GM12865 (cell line): ENCODE data around the gene SLAMF1.
A peak's percentile ranks its signal among the peaks of the same experiment; 100 is the strongest.

Experiments used
- DNase-seq: peaks from one replicate; pipeline ENCODE4 v3.0.0; 2010; ENCODE audit warnings: low read depth
- H3K4me3 ChIP-seq: 2 replicates; pipeline ENCODE4 v1.5.1; 2011; ENCODE audit warnings: mild to moderate bottlenecking, low read depth, low read length, control low read depth
- TF ChIP-seq, protein P1 (sequence below): IDR thresholded peaks from 2 replicates; pipeline ENCODE4 v1.5.1; 2011; ENCODE audit warnings: low read length, control low read depth, low read depth, inconsistent platforms; ENCODE audit not compliant: insufficient read depth; ENCODE audit errors: missing control alignments

SLAMF1 gene

DNA sequence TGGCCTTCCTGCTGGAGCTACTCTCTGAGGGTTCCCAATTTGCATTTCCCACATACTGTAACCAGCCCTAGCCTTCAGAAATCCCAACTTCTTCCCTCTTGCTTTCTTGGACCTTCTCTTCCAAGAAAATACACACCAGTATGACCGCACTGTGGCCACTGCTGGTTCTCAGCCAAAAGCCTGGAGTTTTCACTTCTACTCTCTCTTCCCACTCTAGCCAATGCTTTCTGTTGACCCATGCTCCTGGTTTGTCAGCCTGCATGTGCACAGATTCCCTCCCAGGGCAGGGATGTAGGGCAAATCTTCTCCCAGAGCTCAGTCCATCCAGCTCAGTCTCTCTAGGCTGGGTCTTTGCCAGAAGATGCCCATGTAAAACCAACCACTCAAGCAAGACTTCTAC is 664 bp downstream of the SLAMF1 start:
- DNase-seq: no peak
- peak overlapping the region; percentile 70 for H3K4me3 ChIP-seq
- TF ChIP-seq, protein P1, sequence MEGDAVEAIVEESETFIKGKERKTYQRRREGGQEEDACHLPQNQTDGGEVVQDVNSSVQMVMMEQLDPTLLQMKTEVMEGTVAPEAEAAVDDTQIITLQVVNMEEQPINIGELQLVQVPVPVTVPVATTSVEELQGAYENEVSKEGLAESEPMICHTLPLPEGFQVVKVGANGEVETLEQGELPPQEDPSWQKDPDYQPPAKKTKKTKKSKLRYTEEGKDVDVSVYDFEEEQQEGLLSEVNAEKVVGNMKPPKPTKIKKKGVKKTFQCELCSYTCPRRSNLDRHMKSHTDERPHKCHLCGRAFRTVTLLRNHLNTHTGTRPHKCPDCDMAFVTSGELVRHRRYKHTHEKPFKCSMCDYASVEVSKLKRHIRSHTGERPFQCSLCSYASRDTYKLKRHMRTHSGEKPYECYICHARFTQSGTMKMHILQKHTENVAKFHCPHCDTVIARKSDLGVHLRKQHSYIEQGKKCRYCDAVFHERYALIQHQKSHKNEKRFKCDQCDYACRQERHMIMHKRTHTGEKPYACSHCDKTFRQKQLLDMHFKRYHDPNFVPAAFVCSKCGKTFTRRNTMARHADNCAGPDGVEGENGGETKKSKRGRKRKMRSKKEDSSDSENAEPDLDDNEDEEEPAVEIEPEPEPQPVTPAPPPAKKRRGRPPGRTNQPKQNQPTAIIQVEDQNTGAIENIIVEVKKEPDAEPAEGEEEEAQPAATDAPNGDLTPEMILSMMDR: no peak

DNA sequence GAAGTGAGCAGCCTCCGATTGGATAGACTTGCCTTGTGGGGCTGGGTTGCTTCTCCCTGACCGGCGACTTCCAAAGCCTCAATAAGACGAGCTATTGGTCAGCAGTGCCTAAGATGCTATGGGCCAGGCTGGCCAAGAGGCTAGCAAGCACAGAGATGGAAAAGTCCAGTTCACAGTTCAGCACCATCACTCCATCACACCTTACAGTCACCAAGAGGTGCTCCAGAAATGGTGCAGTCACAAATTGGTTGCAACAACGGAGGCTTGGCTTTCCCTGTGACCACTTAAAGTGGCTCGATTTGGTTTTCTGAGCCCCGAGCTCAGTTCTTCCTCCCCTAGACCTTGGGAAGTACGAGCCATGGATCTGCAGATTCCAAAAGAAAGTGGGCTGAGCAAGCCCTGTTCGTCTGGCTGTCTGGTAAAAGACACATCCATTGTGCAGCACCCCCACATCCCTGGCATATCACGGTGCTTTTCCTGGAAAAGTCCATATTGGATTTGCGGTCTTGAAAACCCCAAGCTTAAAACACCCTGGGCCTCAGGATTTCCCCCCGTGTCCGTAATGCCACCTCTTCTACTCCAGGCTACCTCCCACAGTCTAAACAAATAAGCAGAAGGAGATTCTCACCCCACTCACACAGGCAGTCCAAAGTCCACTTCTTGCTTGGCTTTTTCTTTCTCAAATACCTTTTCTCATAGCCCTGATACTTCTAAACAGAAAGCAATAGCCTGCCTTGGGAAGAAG is 1.3 kb downstream of the SLAMF1 start:
- TF ChIP-seq, protein P1: no peak
- peak overlapping the region; percentile 70 for H3K4me3 ChIP-seq
- peak; percentile 50 for DNase-seq

DNA sequence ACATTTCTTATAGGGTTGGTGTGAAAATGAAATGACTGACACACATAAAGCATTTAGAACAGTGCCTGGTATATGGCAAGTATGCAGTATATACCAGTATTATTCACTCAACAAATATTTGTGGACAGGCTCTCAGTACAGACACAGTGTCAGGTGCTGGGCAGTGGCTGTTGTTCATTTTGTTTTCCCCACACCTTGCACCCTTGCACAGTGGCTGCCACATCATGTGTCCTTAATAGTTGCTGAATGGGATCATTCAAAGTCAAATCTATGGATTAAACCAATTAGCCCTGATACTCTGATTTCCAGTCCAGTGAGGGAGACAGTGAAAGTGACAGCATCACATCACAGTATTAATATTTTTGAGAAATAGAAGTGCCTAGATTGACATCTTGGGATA is 2.4 kb downstream of the SLAMF1 start:
- DNase-seq: peak; percentile 31
- peak overlapping the region; percentile 70 for H3K4me3 ChIP-seq
- TF ChIP-seq, protein P1: no peak

DNA sequence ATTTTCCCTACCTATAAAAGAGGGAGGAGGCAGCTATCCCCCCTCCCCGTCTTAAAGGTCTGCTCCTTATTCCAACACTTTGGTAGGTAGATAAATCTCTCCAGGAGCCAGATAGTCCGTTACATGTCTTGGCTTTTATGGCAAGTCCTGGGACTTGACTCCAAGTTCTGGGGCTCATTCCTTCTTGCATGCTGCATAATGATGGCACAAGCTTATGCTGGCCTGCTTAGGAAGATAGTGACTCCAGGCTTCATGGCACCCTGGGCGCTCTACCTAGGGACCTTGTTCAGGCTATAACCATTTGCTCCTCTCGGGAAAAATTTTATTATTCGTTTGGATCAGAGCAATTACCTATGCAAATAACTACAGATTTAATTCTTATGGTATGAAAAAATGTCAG is 3.7 kb downstream of the SLAMF1 start:
- H3K4me3 ChIP-seq: peak overlapping the region; percentile 70
- TF ChIP-seq, protein P1: no peak
- DNase-seq: peak; percentile 43

DNA sequence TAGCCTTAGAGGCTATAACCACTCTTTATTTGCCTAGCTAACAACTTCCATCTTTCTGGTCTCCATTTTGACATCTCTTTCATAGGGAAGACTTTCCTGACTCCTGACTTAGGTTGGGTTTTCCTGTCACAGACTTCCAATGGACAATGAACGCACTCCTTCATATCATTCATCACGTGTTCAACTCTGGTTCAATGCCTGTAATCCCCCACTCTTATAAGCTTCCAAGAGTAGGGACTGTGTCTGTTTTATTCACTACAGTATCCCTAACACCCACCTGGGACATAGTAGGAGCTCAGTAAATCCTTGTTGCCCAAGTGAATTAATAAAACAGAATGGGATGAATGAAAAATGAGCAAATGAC is 4.6 kb downstream of the SLAMF1 start:
- TF ChIP-seq, protein P1: no peak
- peak overlapping the region; percentile 70 for H3K4me3 ChIP-seq

DNA sequence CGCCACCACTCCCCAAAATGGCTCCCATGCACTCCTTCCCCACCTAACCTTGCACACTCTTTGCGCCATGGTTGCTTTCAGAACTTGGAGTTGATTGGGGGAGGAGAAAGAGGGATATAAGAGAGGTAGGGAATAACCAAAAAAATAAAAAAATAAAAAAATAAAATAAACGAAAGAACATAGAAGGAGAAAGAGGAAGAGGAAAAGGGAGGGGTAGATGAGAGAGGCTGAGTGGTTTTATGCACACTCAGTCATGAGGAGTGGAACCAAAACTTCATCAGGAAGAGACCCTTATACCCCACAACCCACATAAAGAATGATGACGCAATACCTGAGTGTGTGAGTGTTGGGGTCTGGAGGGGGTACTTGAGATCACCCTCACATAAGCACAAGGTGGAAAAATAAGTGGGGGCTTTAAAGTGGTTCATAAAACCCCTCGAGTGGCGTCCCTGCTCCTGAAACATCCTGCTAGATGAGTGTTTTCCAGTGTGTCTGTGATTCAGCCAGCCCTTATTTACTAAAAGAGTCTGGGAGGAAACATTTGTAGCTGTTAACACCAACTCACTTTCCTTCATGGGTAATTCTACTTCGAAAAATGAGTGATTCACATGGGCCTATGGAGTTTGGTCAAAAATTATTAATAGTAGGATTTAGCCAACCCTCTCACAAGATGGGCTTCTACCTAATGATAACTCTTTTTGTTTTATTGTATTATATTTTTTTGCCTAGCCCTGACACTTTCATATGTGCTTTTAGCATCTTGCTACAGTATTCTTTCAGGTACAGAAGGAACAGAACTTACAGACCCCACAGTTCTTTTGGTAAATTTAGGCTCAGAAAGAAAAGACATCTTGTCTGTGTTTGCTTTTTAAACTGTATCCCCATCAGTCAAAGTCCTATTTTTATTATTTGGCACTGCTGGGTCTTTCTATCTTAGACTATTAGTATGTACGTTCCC is 5.2 kb downstream of the SLAMF1 start:
- peak overlapping the region; percentile 70 for H3K4me3 ChIP-seq
- DNase-seq: peak; percentile 55
- TF ChIP-seq, protein P1: no peak

More for the DNA sequence above, 4.6 kb downstream of the SLAMF1 start:
- peak; percentile 24 for DNase-seq
